RWPE2 (cell line): ENCODE data around the gene ANKRD65.
"Not testable (repeated sequence)": the region's sequence is repeated elsewhere in the genome, so short reads cannot be mapped to it uniquely, and the experiment has no call there.

ENCODE experiments used
- ATAC-seq: fragments of 200-7000 bp; cut with Tn5 transposase; 3 replicates; pipeline ENCODE4 v1.9.1; 2021; ENCODE audit warnings: low read depth
- DNase-seq: peaks from one replicate; pipeline ENCODE4 v3.0.0-alpha.2; 2020; ENCODE audit warnings: low spot score
- H3K27ac ChIP-seq: fragments of 450-650 bp; 2 replicates; pipeline ENCODE4 v1.5.1; 2017; ENCODE audit warnings: mild to moderate bottlenecking; ENCODE audit not compliant: poor library complexity, severe bottlenecking
- H3K27me3 ChIP-seq: fragments of 250-450 bp; sonication (Bioruptor Pico); 2 replicates; pipeline ENCODE4 v1.5.1; 2021; ENCODE audit warnings: mild to moderate bottlenecking, moderate library complexity; ENCODE audit not compliant: insufficient read depth, poor library complexity, severe bottlenecking
- H3K36me3 ChIP-seq: fragments of 250-450 bp; sonication (Bioruptor Pico); 2 replicates; pipeline ENCODE4 v1.5.1; 2020; ENCODE audit warnings: low read depth, mild to moderate bottlenecking, moderate library complexity
- H3K4me1 ChIP-seq: fragments of 250-450 bp; sonication (Bioruptor Pico); 2 replicates; pipeline ENCODE4 v1.5.1; 2021; ENCODE audit warnings: mild to moderate bottlenecking, moderate library complexity; ENCODE audit not compliant: insufficient read depth, poor library complexity, severe bottlenecking
- H3K4me3 ChIP-seq: fragments of 250-450 bp; sonication (Bioruptor Pico); 2 replicates; pipeline ENCODE4 v1.5.1; 2021; ENCODE audit warnings: mild to moderate bottlenecking, moderate library complexity; ENCODE audit not compliant: severe bottlenecking
- H3K9me3 ChIP-seq: fragments of 250-450 bp; sonication (Bioruptor Pico); 2 replicates; pipeline ENCODE4 v1.5.1; 2021; ENCODE audit warnings: mild to moderate bottlenecking, moderate library complexity; ENCODE audit not compliant: severe bottlenecking
- CTCF ChIP-seq: fragments of 450-650 bp; IDR thresholded peaks from one replicate; pipeline ENCODE4 v1.5.1; 2017; ENCODE audit warnings: mild to moderate bottlenecking, moderate library complexity; ENCODE audit not compliant: poor library complexity, severe bottlenecking

ANKRD65 gene

GRCh38 chr1:1385931-1386330, 35.1 kb downstream of the ANKRD65 start:
- no peaks in the 10 kb centered on the region for H3K9me3 ChIP-seq
- DNase-seq: no peak
- peak; percentile 35; the same call in 1 of the 3 replicates for ATAC-seq
- H3K27me3 ChIP-seq: no peaks in the 10 kb centered on the region
- no peak overlapping the region for H3K27ac ChIP-seq
- H3K36me3 ChIP-seq: peaks cover 54% of the 10 kb centered on the region
- no peak for TF ChIP-seq CTCF
- no peaks in the 10 kb centered on the region for H3K4me1 ChIP-seq
- no peak overlapping the region for H3K4me3 ChIP-seq

- H3K9me3 ChIP-seq, H3K4me3 ChIP-seq, H3K27me3 ChIP-seq, ATAC-seq, DNase-seq, H3K27ac ChIP-seq, H3K4me1 ChIP-seq: not testable (repeated sequence)
- peaks cover 48% of the 10 kb centered on the region for H3K36me3 ChIP-seq
Measured at GRCh38 chr1:1385339-1385738, 35.7 kb downstream of the ANKRD65 start.

- H3K36me3 ChIP-seq: peaks cover 7% of the 10 kb centered on the region
- H3K9me3 ChIP-seq: no peaks in the 10 kb centered on the region
- H3K4me1 ChIP-seq: no peaks in the 10 kb centered on the region
- no peak for ATAC-seq
- TF ChIP-seq CTCF: no peak
- H3K27ac ChIP-seq: no peak overlapping the region
- H3K4me3 ChIP-seq: no peak overlapping the region
- no peak for DNase-seq
- no peaks in the 10 kb centered on the region for H3K27me3 ChIP-seq
Measured at GRCh38 chr1:1381294-1381693, 39.8 kb downstream of the ANKRD65 start.

GRCh38 chr1:1380860-1381259, 40.2 kb downstream of the ANKRD65 start:
- DNase-seq (no peak), ATAC-seq (no peak)
- peaks cover 3% of the 10 kb centered on the region for H3K36me3 ChIP-seq
- no peak overlapping the region for H3K27ac ChIP-seq
- H3K4me3 ChIP-seq: no peak overlapping the region
- no peaks in the 10 kb centered on the region for H3K9me3 ChIP-seq
- H3K27me3 ChIP-seq: no peaks in the 10 kb centered on the region
- no peak for TF ChIP-seq CTCF
- no peaks in the 10 kb centered on the region for H3K4me1 ChIP-seq

- DNase-seq (no peak), ATAC-seq (no peak)
- H3K27ac ChIP-seq: no peak overlapping the region
- no peak for TF ChIP-seq CTCF
- H3K27me3 ChIP-seq: no peaks in the 10 kb centered on the region
- no peaks in the 10 kb centered on the region for H3K9me3 ChIP-seq
- peaks cover 4% of the 10 kb centered on the region for H3K4me1 ChIP-seq
- no peak overlapping the region for H3K4me3 ChIP-seq
- H3K36me3 ChIP-seq: peaks cover 8% of the 10 kb centered on the region
Measured at GRCh38 chr1:1377540-1378205, 43.4 kb downstream of the ANKRD65 start.
